Neural cell (in vitro differentiated cells): Measurements from ENCODE around the gene CKAP4. TPM values are rescaled to one million over a fixed set of nuclear protein-coding genes. Genes with fewer than 3 reads are reported as not detected.

Experiments used
- H2AFZ ChIP-seq: fragments of 200-600, 300-800 bp; sonication (generic), shearing (Covaris generic); 2 replicates; pipeline ENCODE4 v1.6.0; 2014; ENCODE audit warnings: low read depth, mild to moderate bottlenecking, antibody characterized with exemption, low read length, moderate library complexity
- H3F3A ChIP-seq: fragments of 200-600 bp; shearing (Covaris generic); 2 replicates; pipeline ENCODE4 v1.6.1; 2016; ENCODE audit warnings: mild to moderate bottlenecking, moderate library complexity, mixed read lengths, antibody characterized with exemption, low read length; ENCODE audit not compliant: insufficient read depth, poor library complexity, severe bottlenecking
- H3K27ac ChIP-seq: fragments of 200-600, 300-800 bp; sonication (generic), shearing (Covaris generic); 2 replicates; pipeline ENCODE4 v1.5.1; 2014; ENCODE audit warnings: mild to moderate bottlenecking, low read length, moderate library complexity
- H3K27me3 ChIP-seq: fragments of 300-800, 200-600 bp; sonication (generic), shearing (Covaris generic); 2 replicates; pipeline ENCODE4 v1.6.0; 2014; ENCODE audit warnings: mild to moderate bottlenecking, low read depth, low read length, moderate library complexity; ENCODE audit not compliant: insufficient read depth
- H3K36me3 ChIP-seq: fragments of 300-800, 200-600 bp; sonication (generic), shearing (Covaris generic); 2 replicates; pipeline ENCODE4 v1.5.1; 2014; ENCODE audit warnings: mild to moderate bottlenecking, antibody characterized with exemption, low read length, moderate library complexity; ENCODE audit not compliant: insufficient read depth
- H3K4me2 ChIP-seq: fragments of 300-800, 200-600 bp; sonication (generic), shearing (Covaris generic); 2 replicates; pipeline ENCODE4 v1.6.0; 2014; ENCODE audit warnings: mild to moderate bottlenecking, low read length
- H3K4me3 ChIP-seq: fragments of 300-800, 200-600 bp; sonication (generic), shearing (Covaris generic); 2 replicates; pipeline ENCODE4 v1.5.1; 2014; ENCODE audit warnings: mild to moderate bottlenecking, low read length, moderate library complexity
- H3K79me2 ChIP-seq: fragments of 200-600 bp; shearing (Covaris generic); replicated peaks from 2 replicates; pipeline ENCODE4 v1.6.0; 2014; ENCODE audit warnings: mild to moderate bottlenecking, low read length, moderate library complexity; ENCODE audit not compliant: insufficient read depth
- H3K9ac ChIP-seq: fragments of 300-800, 200-600 bp; sonication (generic), shearing (Covaris generic); 2 replicates; pipeline ENCODE4 v1.6.1; 2016; ENCODE audit warnings: mild to moderate bottlenecking, low read length, mixed read lengths
- H3K9me2 ChIP-seq: fragments of 200-600 bp; shearing (Covaris generic); 2 replicates; pipeline ENCODE4 v1.6.1; 2016; ENCODE audit warnings: mild to moderate bottlenecking, low read length, mixed read lengths; ENCODE audit not compliant: insufficient read depth
- H3K9me3 ChIP-seq: fragments of 200-600, 300-800 bp; sonication (generic), shearing (Covaris generic); 2 replicates; pipeline ENCODE4 v1.6.1; 2016; ENCODE audit warnings: mild to moderate bottlenecking, mixed run types, low read length, moderate library complexity, mixed read lengths
- H4K20me1 ChIP-seq: fragments of 200-600 bp; shearing (Covaris generic); 2 replicates; pipeline ENCODE4 v1.6.1; 2016; ENCODE audit warnings: mild to moderate bottlenecking, mixed run types; ENCODE audit not compliant: insufficient read depth
- CTCF ChIP-seq: fragments of 450-650 bp; IDR thresholded peaks from 2 replicates; pipeline ENCODE4 v1.5.1; 2014; ENCODE audit warnings: antibody characterized with exemption, mild to moderate bottlenecking, moderate library complexity; ENCODE audit not compliant: poor library complexity, severe bottlenecking
- EP300 ChIP-seq: fragments of 450-650 bp; conservative IDR thresholded peaks from 2 replicates; pipeline ENCODE4 v1.6.1; 2014; ENCODE audit warnings: antibody characterized with exemption, mild to moderate bottlenecking, moderate library complexity; ENCODE audit not compliant: poor library complexity, severe bottlenecking
- EZH2 ChIP-seq: fragments of 200-600, 300-800 bp; shearing (Covaris generic), sonication (generic); IDR thresholded peaks from 2 replicates; pipeline ENCODE4 v1.6.1; 2014; ENCODE audit warnings: antibody characterized with exemption, low read length, borderline replicate concordance, mild to moderate bottlenecking; ENCODE audit not compliant: insufficient read depth, poor library complexity, severe bottlenecking
- MXI1 ChIP-seq: fragments of 450-650 bp; conservative IDR thresholded peaks from 2 replicates; pipeline ENCODE4 v1.6.1; 2014; ENCODE audit warnings: antibody characterized with exemption, mild to moderate bottlenecking; ENCODE audit not compliant: poor library complexity, severe bottlenecking
- POLR2AphosphoS5 ChIP-seq: IDR thresholded peaks from 2 replicates; pipeline ENCODE4 v1.6.1; 2012
- RAD21 ChIP-seq: fragments of 450-650 bp; conservative IDR thresholded peaks from 2 replicates; pipeline ENCODE4 v1.6.1; 2014; ENCODE audit warnings: antibody characterized with exemption, mild to moderate bottlenecking, moderate library complexity
- REST ChIP-seq: IDR thresholded peaks from 2 replicates; pipeline ENCODE4 v1.6.1; 2012; ENCODE audit warnings: borderline replicate concordance
- SMC3 ChIP-seq: fragments of 450-650 bp; conservative IDR thresholded peaks from 2 replicates; pipeline ENCODE4 v1.6.1; 2014; ENCODE audit warnings: antibody characterized with exemption, mild to moderate bottlenecking, moderate library complexity; ENCODE audit not compliant: poor library complexity
- TAF1 ChIP-seq: IDR thresholded peaks from 2 replicates; pipeline ENCODE4 v1.6.1; 2012; ENCODE audit warnings: low read depth
- polyA plus RNA-seq: library from polyadenylated mRNA; depleted of rRNA; stranded (reverse); fragments of >200 nt; gene quantifications from 2 replicates; pipeline ENCODE4 v1.2.3, GENCODE V29; 2014

The CKAP4 gene
- polyA plus RNA-seq, 1 donor from 2014 or later, result 50.0 TPM

- H3K9me3 ChIP-seq, result no peaks in the 10 kb centered on the region
- no peaks in the 10 kb centered on the region for H3K9me2 ChIP-seq
- H3K9ac ChIP-seq, result peak overlapping the region; percentile 97
- peak overlapping the region; percentile 71 for H3K4me2 ChIP-seq
- H3K36me3 ChIP-seq, result no peaks in the 10 kb centered on the region
- H3K27me3 ChIP-seq, result no peaks in the 10 kb centered on the region
- H4K20me1 ChIP-seq, result no peaks in the 10 kb centered on the region
- H3K27ac ChIP-seq, result peak overlapping the region; percentile 33
- peaks cover 22% of the 10 kb centered on the region for H3K79me2 ChIP-seq
- H3K4me3 ChIP-seq, result peak overlapping the region; percentile 76
- no peak overlapping the region for H2AFZ ChIP-seq
- no peaks in the 10 kb centered on the region for H3F3A ChIP-seq
- TF ChIP-seq EP300 (no peak), CTCF (no peak), RAD21 (no peak), SMC3 (no peak), EZH2 (no peak), MXI1 (no peak), POLR2AphosphoS5 (no peak), TAF1 (no peak), REST (no peak)
These were observed 1.1 kb upstream of the CKAP4 start for GRCh38 chr12:106248846-106249371.

- Histone ChIP-seq H3K79me2 (peaks cover 28% of the 10 kb centered on the region), H2AFZ (peak overlapping the region; percentile 43), H3K9me3 (no peaks in the 10 kb centered on the region)
These were observed 559 bp upstream of the CKAP4 start for GRCh38 chr12:106248312-106248845.

More at GRCh38 chr12:106248312-106248845, 559 bp upstream of the CKAP4 start:
- peak overlapping the region; percentile 76 for H3K4me3 ChIP-seq
- peak overlapping the region; percentile 71 for H3K4me2 ChIP-seq
- no peak for TF ChIP-seq SMC3
- H3K36me3 ChIP-seq, result no peaks in the 10 kb centered on the region
- no peaks in the 10 kb centered on the region for H4K20me1 ChIP-seq
- no peaks in the 10 kb centered on the region for H3K27me3 ChIP-seq
- H3K27ac ChIP-seq, result peak overlapping the region; percentile 33
- no peaks in the 10 kb centered on the region for H3F3A ChIP-seq
- peak overlapping the region; percentile 97 for H3K9ac ChIP-seq
- H3K9me2 ChIP-seq, result no peaks in the 10 kb centered on the region
